Bronchial epithelial cell (primary cell): ENCODE results near the gene COL5A1. TPM values are rescaled to one million over a fixed set of nuclear protein-coding genes. Genes with fewer than 3 reads are reported as not detected.
A peak's percentile ranks its signal among the peaks of the same experiment; 100 is the strongest.

Experiments
- DNase-seq: peaks from one replicate; pipeline ENCODE4 v3.0.0-alpha.2; 2010; ENCODE audit warnings: low read depth
- FAIRE-seq: peaks from 2 replicates; lab custom pipeline; 2011; peaks lifted over from hg19 to GRCh38; lab: Jason Lieb, UNC
- H3K27me3 ChIP-seq: 2 replicates; pipeline ENCODE4 v1.5.1; 2011; ENCODE audit warnings: low read length; ENCODE audit not compliant: control insufficient read depth, insufficient read depth
- H3K36me3 ChIP-seq: 2 replicates; pipeline ENCODE4 v1.5.1; 2011; ENCODE audit warnings: low read length; ENCODE audit not compliant: control insufficient read depth, insufficient read depth
- H3K4me3 ChIP-seq: 2 replicates; pipeline ENCODE4 v1.5.1; 2011; ENCODE audit warnings: mild to moderate bottlenecking, low read depth, low read length, control low read depth
- CTCF ChIP-seq: IDR thresholded peaks from 2 replicates; pipeline ENCODE4 v1.5.1; 2011; ENCODE audit warnings: mild to moderate bottlenecking, moderate library complexity, low read length, control low read depth, inconsistent platforms; ENCODE audit not compliant: insufficient read depth, severe bottlenecking
- total RNA-seq: library from RNA; depleted of rRNA; stranded (reverse); fragments of >200 nt; gene quantifications from 2 replicates; pipeline ENCODE4 v1.2.1, GENCODE V29; 2014

COL5A1 gene
- total RNA-seq, 1 donor from 2014 or later: 6.3 TPM

- H3K27me3 ChIP-seq: no peaks in the 10 kb centered on the region
- peaks cover 1% of the 10 kb centered on the region for H3K36me3 ChIP-seq
- FAIRE-seq (no peak), DNase-seq (no peak)
- H3K4me3 ChIP-seq: no peak overlapping the region
- TF ChIP-seq CTCF: no peak
Measured at GRCh38 chr9:134694714-134695113, 53.1 kb downstream of the COL5A1 start.

- FAIRE-seq: no peak
- Histone ChIP-seq H3K27me3 (no peaks in the 10 kb centered on the region), H3K36me3 (peaks cover 1% of the 10 kb centered on the region)
Measured at GRCh38 chr9:134695144-134695543, 53.5 kb downstream of the COL5A1 start.

GRCh38 chr9:134696433-134696832 lies 54.8 kb downstream of the COL5A1 start:
- no peak for TF ChIP-seq CTCF
- Histone ChIP-seq H3K4me3 (no peak overlapping the region), H3K36me3 (peaks cover 2% of the 10 kb centered on the region), H3K27me3 (no peaks in the 10 kb centered on the region)
- FAIRE-seq (no peak), DNase-seq (no peak)

More at GRCh38 chr9:134695144-134695543, 53.5 kb downstream of the COL5A1 start:
- no peak for TF ChIP-seq CTCF
- H3K4me3 ChIP-seq: no peak overlapping the region
- no peak for DNase-seq

- FAIRE-seq: no peak
- Histone ChIP-seq H3K27me3 (no peaks in the 10 kb centered on the region), H3K36me3 (peaks cover 2% of the 10 kb centered on the region), H3K4me3 (no peak overlapping the region)
- DNase-seq: no peak
- no peak for TF ChIP-seq CTCF
Measured at GRCh38 chr9:134698111-134698510, 56.5 kb downstream of the COL5A1 start.

- FAIRE-seq: no peak
- peak; percentile 76 for TF ChIP-seq CTCF
- Histone ChIP-seq H3K36me3 (peaks cover 2% of the 10 kb centered on the region), H3K27me3 (no peaks in the 10 kb centered on the region), H3K4me3 (no peak overlapping the region)
- DNase-seq: peak; percentile 11
Measured at GRCh38 chr9:134698587-134699342, 57.2 kb downstream of the COL5A1 start.
